HG02759 (cell line): Measurements from ENCODE around the gene BTD.

Source experiments
- ATAC-seq: cut with Tn5 transposase; IDR thresholded peaks from one replicate; pipeline ENCODE4 v1.9.1; 2021; ENCODE audit warnings: mild to moderate bottlenecking, moderate library complexity; ENCODE audit not compliant: unreplicated experiment

Gene BTD

DNA sequence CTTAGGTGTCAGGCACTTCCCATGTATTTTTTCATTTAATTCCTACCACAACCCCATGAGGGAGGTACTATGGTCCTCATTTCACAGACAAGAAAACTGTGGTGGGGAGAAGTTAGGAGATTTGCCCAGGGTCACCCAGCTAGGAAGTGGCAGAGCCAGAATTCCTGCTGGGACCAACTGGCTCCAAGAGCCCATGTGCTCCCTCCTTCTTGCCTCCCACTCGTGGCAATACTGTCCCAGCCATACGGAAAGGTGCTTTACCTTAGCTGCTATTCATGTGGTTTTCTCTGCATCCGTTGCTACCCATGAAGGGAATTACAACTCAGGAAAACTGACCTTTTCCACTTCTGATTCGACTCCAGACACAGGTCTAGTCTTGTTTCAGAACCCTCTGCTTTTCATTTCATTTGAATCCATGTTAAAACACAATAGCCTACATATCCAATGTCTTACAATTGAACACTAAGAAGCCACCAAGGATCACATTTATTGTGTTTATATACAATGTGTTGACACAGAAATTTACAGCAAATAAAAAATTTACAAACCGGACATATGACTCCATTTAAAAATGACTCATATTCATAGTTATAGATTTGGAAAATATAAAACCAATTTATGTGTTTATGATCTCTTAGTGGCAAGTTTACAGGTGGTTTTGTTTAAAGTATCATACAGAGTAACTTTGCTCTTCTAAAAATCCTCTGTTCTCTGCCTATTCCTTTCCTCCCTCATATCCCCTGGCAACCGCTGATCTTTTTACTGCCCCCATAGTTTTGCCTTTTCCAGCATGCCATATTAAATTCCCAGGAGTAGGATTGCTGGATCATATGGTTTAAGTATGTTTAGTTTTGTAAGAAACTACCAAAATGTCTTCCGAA lies 58.8 kb downstream of the BTD start:
- ATAC-seq, result no peak

DNA sequence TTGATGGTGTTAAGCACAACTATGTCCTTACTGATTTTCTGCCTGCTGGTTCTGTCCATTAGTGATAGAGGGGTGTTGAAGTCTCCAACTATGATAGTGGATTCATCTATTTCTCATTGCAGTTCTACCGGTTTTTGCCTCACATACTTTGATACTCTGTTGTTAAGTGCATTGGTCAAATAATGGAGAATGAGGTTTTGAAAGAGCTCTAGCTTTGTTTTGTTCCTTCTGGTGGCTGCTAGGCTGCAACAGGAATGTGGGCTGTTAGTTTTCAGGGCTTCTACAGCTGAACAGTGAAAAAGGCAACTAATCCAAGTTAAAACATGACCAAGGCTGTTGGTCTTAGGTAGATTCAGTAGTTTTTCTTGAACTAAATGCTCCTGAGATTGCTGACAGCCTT lies 62.6 kb downstream of the BTD start:
- no peak for ATAC-seq

DNA sequence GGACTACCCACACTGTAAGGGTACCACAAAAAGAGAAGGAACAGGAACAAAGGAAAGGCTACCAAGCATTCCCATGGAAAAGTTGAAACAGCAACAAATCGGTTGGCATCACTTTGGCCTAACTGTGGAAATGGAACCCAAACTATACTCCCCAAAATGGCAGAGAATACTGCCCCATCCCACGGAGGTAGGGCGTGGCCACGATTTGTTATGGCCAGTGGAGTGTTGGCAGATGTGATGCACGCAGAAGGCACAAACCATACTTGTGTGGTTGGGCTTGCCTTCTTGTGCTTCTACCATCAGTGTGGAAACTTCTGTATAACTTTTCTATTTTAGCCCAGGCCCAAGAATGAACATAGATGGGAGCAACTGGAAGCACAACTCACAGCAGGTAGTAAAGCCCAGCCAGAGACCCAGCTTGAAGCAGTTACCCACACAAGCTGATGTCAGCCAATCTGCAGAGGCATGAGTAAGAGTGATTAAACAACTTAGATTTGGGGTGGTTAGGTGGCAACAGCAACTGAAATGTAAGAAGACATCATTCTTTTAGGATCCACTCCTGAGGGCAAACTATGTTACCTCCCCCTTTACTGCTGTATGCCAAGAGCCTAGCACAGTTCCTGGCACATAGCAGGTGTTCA lies 64.1 kb downstream of the BTD start:
- ATAC-seq, result no peak

DNA sequence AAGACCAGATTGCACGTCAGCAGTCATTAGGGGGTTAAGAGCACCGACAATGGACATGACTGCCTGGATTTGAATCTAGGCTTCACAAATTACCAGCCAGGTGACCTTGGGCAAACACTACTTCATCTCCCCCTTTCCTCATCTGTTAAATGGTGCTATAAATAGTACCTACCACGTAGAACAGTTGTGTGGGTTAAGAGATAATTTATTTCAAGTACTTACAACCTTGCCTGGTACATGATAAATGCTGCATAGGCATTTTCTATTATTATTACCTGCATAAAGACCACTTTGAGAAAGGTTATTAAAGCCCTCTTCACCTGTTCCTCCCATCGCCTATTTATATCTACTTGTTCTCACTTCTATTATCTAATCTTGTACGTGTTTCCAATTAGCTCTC lies 64.7 kb downstream of the BTD start:
- no peak for ATAC-seq

DNA sequence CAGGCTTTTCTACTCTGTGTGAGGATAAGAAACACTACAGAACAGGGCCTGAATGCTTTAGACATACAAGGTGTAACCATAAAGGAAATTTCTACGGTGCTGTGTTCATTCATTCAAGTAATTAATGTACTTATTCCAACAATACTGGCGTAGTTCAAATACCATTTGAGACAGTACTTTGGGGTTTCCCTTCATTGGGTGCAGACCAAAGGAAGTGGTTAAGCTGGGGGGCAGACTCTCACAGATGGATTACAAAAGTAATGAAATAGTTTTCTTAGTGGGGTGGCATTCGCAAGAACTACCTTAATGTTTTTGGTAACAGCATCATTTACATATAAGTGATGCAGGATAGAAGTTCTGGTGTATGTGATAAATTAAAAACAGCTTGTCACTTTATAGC lies 65.9 kb downstream of the BTD start:
- ATAC-seq, result peak; percentile 72

DNA sequence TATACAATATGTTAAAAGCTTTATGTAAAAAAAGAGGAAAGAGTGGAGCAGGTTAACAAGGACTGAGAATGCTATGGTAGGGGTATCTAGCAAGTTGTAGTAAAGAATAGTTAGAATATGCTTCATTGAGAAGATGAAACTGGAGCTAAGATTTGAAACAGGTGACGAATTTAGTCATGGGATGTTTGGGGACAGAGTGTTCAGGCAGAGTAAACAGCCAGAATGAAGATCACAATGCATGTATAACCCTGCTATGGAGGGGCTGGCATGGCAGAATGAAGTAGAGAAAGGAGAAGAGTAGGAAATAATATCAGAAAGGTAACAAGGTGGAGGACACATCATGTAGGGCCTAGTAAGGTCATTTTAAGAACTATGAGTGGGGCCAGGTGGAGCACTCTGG lies 72.0 kb downstream of the BTD start:
- ATAC-seq, result no peak

DNA sequence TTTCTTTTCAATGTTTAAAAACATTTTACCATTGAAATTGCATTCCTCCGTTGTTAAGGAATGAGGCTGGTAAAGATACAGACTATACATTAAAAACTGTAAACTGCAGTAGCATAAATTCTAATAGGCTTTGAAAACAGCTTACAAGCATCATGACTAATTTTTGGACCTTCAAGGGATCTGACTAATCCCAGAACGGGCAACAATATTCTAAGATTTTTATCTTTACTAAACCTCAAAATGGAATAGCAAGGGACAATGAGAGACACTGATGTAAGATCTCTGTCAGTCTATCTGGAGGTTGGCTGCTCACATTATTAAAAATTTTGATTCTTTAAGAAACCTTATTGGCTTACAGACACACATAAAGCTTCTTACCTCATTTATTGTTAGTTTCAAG lies 74.7 kb downstream of the BTD start:
- no peak for ATAC-seq

DNA sequence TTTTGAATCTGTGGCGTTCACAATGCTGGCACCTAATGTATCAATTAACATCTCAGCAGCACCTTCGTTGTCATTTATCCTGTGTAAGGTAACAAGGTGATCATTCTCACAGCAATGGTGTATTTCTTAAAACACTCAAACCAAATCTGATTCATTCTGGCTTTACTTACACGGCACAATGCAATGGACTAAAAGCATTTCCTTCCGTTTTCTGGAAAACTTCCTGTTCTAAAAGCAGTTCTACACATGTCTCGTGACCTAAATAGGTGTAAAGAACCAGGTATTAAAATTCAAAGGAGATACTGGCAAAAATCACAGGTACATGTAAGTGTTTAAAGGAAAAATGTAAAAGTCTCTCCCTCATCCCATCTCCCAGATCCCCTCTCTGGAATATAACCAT lies 77.8 kb downstream of the BTD start:
- no peak for ATAC-seq

DNA sequence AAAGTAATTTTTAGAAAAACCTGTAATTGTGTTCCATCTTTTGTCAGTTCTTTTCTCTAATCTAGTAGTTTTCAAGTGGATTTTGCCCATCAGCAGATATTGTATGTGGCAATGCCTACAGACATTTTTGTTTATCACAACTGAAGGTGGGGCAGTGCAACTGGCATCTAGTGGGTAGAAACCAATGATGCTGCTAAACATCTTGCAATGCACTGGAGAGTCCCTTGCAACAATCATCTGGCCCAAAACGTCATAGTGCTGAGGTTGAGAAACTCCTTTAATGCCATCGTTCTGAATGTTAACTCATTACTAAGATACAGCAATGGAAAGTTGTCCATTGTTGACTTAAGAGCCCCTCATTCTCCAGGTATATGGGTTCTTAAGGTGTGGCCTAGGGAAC lies 80.1 kb downstream of the BTD start:
- no peak for ATAC-seq

DNA sequence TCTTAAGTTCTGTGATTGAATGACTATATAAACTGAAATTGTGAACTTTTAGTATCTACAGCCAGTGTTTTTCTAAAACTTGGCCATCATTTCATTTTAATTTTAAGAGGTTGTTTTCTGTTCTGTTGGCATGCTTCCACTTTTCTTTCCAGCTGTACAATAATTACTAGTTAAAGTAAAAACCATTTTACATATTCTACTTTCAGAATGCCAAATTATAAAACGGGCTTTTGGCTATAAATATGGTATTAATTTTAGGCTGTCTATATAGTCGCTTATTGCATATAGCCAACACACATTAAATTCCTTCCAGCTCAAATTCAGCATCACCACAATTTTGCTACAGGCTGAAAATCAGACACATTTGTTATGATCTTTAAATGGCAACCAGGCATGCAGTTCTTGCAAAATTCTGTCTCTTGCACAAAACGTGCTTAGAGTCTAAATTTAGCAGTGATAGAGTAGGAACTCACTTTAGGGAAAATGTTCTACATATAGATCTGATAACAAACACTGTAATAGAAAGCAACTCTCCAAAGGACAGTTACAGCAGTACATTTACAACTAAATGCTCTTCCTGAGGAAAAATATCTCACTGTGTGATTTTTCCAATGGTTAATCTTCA lies 81.1 kb downstream of the BTD start:
- no peak for ATAC-seq

DNA sequence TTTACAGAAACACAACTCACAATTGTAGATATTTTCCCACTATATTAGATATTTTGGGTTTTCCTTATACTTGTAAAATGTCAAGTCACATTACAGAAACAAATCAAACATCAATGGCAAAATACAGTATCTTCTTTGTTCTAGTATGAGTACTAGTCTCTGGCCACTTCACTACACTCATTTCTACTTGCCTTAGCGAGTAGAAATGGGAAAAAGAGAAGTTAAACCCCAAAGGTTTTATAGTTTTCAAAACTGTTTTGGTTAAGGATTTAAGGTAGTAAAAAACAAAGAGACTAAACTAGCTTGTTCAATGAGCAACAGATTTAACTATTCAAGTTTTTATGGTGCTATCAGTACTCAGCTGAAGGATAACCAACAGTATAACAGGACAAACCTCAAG lies 81.7 kb downstream of the BTD start:
- ATAC-seq, result no peak

DNA sequence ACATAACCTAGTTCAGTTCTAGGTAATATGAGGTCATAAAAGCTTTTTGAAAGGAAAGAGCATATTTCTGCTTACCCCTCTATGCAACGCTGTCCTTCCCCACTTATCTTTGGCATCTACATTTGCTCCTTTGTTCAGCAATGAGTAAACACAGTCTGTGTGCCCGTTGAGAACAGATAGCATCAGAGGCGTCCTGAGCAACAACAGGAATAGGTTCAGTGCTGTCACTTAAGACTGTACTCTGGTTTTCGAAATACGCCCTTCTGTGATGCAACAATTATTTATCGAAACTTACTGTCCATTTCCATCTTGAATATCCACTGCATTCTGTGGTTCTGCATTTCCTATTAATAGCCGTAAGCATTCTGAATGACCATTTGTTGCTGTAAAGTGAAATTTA lies 84.4 kb downstream of the BTD start:
- no peak for ATAC-seq

DNA sequence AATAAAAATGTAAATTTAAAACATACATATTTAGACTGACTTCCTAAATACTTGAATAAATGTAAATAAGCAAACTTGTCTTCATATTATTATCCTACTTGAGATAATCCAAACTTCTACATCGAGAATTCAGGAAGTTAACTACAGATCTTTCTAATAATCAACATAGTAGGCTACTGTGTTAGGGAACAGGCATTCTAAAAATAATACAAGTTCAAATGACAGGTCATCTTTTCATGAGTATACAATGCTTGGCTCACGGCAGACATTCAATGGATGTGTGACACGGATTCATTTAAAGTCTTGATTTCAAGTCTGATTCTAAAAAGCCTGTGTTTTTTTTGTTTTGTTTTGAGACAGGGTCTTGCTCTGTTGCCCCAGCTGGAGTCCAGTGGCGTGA lies 88.7 kb downstream of the BTD start:
- ATAC-seq, result no peak

DNA sequence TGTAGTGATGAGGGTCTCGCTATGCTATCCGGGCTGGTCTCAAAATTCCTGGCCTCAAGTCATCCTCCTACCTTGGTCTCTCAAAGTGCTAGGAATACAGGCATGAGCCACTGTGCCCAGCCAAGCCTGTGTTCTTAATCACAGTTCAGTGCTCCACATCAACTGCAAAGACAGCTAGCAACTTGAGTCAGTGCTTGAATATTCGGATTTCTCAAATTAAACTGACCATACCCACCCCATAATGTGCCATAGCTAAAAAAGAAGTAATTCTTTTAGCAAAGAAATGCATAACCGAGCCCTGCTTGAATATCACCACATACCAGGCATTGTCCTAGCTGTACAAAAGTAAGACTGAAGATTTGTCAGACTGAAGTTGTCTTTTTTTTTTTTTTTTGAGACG lies 89.2 kb downstream of the BTD start:
- ATAC-seq, result no peak

DNA sequence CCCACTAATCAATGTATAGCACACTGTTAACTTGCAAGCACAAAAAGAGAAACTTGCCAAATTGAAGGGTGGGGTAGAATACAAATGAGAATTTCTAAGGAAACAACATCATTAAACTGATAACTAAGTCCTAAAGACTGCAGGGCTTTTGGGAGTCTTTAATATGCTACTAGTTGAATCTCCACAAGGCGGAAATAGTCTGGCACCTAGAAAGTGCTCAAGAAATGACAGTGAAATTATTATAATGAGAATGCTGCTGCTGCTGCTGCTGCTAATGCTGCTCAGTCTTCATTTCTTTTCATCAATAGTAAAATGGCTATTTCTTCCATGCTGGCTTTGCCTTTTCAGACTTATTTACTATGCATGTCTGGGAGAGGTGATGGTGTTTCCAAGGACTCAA lies 91.8 kb downstream of the BTD start:
- ATAC-seq, result no peak

DNA sequence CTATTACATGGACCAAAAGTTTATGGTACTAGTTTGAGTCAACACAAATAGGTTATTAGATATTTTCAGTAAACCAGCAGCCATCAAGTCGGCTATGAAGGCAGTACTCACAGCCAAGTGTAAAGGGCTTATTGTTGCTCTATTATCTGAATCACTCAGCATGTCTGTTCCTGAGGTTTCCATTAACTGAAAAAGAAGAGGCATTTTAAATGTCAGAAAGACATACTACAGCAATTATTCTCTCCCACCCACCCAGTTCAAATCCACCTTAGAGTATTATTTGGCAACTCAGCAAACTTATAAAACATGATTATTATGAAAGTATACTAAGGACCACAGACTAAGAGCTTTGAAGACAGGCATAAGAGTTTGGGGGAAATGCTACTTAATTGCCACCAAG lies 93.1 kb downstream of the BTD start:
- no peak for ATAC-seq
